HG03039 (cell line): ENCODE measurements around the gene KNDC1.
"Not testable (repeated sequence)": the region's sequence is repeated elsewhere in the genome, so short reads cannot be mapped to it uniquely, and the experiment has no call there.

Source experiments
- ATAC-seq: cut with Tn5 transposase; IDR thresholded peaks from one replicate; pipeline ENCODE4 v1.9.1; 2021; ENCODE audit warnings: mild to moderate bottlenecking, moderate library complexity; ENCODE audit not compliant: unreplicated experiment

KNDC1 gene

DNA sequence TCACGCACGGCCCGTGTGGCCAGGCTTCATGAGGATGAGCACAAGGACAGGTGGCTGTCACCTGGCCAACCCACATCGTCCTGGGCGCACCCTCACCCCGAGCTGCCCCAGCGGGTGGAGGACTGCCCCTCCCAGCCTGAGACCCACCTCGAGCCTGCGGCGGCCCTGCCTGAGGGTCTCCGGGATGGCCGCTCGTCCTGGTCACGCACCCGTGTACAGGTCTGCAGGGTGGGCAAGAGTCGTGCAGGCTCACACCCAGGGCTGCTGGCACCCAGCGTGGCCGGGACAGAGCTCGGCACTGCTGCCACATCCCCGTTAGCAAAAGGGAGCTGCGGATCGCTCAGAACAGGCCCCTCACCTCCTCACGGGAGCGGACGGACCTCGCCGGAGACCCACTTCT, 55.6 kb downstream of the KNDC1 start:
- ATAC-seq: no peak

DNA sequence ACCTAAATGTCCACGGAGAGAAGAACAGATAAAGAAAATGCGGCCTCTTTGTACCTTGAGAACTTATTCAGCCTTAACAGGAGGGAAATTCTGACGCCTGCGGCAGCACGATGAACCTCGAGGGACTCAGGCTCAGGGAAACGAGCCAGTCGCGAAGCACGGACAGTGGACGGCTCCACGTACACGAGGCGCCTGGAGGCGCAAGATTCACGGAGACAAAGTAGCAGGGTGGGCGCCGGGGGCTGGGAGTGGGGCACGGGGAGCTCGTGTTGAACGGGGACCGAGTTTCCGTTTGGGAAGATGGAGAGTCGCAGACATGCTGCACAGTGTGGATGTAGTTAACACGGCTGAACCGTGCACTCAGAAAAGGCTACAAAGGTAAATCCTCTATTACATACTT, 56.8 kb downstream of the KNDC1 start:
- ATAC-seq: no peak

DNA sequence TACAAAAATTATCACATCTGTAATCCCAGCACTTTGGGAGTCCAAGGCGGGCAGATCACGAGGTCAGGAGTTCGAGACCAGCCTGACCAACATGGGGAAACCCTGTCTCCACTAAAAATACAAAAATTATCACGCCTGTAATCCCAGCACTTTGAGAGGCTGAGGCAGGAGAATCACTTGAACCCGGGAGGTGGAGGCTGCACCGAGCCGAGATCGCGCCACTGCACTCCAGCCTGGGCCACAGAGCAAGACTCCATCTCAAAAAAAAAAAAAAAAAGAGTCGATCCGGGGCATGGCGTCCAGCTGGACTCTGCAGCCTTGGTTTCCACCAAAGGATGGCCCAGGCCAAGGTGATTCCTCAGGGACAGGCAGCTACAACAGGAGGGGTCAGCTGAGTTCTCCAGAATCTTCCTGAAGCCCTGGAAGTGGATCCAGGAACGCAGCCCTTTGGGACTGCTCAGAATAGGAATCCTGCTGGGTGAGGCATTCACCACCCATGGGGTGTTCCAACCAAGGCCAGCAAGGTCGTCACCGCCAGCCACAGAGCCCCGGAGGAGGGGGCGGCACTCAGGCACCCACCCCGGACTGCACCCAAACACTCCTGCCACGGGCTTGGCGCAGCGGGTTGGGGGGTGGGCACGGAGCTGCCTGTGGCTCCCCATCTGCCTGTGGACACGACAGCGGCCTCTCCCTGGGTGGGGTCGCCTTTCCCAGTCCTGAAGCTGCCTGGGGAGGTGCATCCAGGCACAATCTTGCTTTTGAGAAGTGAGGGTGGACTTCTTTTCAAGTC, 58.0 kb downstream of the KNDC1 start:
- no peak for ATAC-seq

- no peak for ATAC-seq
These were observed 58.9 kb downstream of the KNDC1 start for GRCh38 chr10:133218891-133219290.

DNA sequence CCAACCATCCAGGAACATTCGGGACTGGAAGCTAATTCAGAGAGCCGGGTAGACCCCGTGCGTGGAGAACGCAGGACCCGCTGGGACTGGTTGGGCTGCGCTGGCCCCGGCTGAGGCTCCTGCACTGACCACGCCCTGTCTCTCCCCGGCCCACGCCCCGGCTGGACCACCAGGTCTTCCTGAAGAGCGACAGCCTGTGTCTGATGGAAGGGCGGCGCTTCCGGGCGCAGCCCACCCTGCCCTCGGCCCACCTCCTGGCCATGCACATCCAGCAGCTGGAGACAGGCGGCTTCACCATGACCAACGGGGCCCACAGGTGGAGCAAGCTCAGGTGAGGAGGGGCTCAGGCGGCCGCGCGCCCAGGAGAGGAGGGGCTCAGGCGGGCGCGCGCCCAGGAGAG, 59.8 kb downstream of the KNDC1 start:
- ATAC-seq: no peak

DNA sequence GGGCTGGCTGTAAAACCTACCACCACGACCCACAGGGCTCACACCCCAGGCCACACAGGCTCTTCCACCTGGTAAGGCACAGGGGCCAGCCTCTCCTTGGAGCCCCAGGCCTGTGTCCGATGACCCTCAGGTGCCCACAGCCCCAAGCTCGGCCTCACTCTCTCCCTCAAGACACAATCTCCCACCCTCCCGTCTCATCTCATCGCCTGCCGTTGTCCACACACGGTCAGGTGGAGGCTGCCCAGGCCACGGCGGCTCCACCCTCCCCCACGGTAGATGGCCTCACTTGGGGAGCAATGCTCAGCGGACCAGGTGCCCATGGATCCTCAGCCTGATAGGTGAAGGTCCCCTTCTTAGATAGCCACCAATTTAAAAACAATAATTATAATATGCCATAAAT, 61.3 kb downstream of the KNDC1 start:
- ATAC-seq: no peak

DNA sequence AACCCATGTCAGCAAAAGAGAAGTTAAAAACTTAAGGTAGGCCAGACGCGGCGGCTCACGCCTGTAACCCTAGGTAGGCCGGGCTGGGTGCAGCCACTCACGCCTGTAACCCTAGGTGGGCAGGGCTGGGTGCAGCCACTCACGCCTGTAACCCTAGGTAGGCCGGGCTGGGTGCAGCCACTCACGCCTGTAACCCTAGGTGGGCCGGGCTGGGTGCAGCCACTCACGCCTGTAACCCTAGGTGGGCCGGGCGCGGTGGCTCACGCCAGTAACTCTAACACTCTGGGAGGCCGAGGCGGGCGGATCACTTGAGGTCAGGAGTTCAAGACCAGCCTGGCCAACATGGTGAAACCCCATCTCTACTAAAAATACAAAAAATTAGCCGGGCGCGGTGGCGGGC, 61.7 kb downstream of the KNDC1 start:
- not testable (repeated sequence) for ATAC-seq

- no peak for ATAC-seq
These were observed 64.1 kb downstream of the KNDC1 start for GRCh38 chr10:133224076-133224475.

DNA sequence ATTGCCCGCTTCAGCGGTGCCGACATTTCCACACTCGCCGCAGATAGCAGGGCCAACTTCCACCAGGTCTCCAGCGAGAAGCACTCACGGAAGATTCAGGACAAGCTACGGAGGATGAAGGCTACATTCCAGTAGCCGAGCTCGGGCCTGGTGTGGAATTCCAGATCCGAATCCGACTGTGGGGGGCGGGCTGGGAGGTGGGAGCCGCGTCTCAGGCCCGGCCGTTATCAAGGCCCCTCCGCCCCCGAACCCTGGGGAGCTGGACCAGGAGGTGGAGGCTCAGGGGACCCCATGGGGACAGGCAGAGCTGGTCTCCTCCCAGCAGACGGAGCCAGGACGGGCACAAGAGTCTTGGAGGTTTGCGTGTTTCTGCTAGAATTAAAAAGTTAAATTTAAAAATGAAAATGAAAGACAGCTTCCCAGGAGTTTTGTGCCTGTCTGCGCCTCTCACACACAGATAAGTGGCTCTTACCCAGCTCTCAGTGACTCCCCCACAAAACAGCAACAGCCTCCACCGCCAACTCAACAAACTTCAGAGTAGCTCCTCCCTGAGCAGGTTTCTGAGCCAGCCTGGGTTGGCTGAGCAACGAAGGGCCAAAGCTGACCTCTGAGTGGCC, 64.8 kb downstream of the KNDC1 start:
- ATAC-seq: no peak

- ATAC-seq: no peak
These were observed 65.7 kb downstream of the KNDC1 start for GRCh38 chr10:133225707-133226191.

DNA sequence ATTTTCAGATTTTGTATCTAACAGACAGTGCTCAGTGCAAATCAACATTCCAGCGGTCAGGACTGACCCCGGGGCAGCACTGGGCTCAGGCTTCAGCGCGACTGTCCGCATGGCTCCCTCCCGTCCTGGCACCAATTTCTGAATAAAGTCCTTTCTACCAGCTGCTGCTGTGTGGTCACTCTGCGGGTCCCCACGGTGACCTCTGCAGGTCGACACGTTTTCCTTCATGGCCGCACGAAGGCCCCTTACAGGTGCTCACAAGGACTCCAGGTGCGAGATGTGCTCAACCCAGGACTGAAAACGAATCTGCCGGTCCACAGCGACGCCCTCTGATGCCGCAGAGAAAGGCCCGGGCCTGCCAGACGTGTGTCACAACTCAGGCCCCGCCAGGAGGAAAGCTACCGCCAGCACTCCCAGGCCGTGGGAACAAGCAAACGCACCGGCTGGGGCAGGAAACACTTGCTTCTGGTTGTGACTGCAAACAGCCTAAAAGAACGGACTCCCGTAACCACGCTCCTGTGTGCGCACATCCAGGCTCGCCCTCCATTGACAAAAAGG, 66.3 kb downstream of the KNDC1 start:
- no peak for ATAC-seq

DNA sequence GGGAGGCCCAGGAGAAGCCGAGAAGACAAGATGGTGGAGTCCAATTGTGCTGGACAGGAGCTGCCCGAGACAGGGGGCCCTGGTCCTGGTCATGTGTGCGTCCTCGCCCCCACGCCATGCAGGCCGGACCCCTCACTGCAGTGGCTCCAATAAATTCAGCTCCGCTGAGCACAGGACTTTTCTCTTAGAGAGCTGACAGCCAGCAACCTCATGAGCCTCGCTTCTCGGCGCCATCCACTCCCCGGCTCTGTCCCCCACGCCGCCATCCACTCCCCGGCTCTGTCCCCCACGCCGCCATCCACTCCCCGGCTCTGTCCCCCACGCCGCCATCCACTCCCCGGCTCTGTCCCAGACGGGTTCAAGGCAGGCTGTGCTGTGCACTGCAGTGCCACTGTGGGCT, 67.2 kb downstream of the KNDC1 start:
- no peak for ATAC-seq

GRCh38 chr10:133229265-133230043, 69.4 kb downstream of the KNDC1 start:
- ATAC-seq: no peak

DNA sequence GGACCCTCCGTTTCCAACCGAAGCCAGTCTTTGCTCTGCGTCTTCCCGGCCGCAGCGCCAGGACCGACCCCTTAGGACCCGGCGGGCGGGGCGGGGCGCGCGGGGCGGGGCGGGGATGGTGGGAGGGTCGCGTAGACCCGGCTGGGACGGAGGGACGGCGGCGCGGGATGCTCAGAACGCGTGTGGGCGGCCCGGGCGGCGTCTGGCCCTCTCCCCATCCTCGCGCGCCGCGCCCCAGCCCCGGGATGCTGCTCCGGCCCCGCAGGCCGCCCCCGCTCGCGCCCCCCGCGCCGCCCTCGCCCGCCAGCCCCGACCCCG, 70.0 kb downstream of the KNDC1 start, which contains the start of gene UTF1:
UTF1 (plus strand) TSS at position 174 of the 318 bp plus-strand sequence; CDS start at position 246, 72 bp downstream.
- no peak for ATAC-seq

DNA sequence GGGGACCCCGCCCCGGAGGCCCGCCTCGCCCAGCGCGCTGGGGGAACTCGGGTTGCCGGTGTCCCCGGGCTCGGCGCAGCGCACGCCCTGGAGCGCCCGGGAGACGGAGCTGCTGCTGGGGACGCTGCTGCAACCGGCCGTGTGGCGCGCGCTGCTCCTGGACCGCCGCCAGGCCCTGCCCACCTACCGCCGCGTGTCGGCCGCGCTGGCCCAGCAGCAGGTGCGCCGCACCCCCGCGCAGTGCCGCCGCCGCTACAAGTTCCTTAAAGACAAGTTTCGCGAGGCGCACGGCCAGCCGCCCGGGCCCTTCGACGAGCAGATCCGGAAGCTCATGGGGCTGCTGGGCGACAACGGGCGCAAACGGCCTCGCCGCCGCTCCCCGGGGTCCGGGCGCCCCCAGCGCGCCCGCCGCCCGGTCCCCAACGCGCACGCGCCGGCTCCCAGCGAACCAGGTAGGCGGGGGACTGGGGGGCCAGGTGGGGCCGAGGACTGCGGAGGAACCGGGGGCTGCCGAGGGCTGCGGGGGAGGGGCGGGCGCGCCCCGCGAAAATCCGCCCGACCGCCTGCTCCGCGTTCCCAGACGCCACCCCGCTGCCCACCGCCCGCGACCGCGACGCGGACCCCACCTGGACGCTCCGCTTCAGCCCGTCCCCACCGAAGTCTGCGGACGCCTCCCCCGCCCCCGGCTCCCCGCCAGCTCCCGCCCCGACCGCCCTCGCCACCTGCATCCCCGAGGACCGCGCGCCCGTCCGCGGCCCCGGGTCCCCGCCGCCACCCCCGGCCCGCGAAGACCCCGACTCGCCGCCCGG, 70.6 kb downstream of the KNDC1 start:
- no peak for ATAC-seq

DNA sequence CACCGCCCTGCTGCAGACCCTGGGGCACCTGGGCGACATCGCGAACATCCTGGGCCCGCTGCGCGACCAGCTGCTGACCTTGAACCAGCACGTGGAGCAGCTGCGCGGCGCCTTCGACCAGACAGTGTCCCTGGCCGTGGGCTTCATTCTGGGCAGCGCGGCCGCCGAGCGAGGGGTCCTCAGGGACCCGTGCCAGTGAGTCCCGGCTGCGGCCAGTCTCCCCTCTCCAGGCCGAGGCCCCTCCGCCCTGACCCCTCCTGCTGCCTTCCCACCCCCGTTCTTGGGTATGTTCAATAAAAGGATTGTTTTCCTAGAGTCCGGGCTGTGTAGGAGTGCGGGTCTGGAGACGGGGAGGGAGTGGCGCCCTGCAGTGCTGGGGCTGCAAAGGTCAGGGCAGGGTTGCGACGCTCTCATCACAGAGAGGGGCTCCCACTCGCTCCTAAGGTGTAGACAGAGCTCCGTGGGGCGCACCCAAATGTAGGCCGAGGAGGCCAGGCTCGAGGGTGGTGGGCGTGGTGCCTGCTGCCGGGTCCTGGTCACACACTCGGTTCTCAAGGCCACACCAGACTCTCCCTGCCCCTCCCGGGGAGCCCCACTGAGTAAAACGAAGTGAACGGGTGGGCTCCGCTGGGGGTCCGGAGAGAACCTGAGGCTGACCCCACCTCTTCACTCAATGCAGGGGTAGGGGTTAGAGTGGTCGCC, 71.4 kb downstream of the KNDC1 start:
- no peak for ATAC-seq

GRCh38 chr10:133231946-133232574, 72.0 kb downstream of the KNDC1 start:
- ATAC-seq: no peak

GRCh38 chr10:133234796-133235195, 74.8 kb downstream of the KNDC1 start:
- ATAC-seq: not testable (repeated sequence)

DNA sequence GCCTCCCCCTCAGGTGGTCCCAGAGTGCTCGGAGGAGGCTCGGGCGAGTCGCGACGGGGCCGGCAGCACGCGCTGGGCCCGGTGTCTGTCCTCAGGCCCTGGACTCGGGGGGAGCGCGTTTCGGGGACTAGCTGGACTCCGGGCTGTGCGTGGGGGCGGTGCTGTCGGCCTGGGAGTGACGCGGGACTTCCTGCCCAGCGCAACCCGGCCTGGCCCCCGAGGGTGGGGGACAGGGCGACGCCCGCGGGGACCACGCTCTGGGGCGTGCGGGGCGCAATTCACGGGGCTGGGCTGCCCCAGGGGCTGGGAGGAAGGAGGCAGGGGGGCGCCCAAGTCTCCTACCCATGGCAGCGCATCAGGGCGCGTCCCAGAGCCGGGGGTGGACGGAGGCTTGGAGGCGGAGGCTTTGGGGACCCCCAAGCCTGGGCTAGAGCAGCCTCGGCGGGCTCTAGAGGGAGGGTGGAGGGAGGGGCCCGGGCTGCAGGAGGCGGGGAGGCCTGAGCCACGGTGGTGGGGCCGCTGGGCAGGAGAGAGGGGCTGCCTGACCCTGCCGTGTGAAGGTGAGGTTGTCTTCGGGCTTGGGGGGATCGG, 75.3 kb downstream of the KNDC1 start:
- ATAC-seq: no peak
